ENCODE results near the gene DOK6. TPM values are rescaled to one million over a fixed set of nuclear protein-coding genes. Genes with fewer than 3 reads are reported as not detected.

DOK6 gene
- total and polyA plus RNA-seq, 8 donors = 0.15 to 1.3 (median 0.33) TPM

GRCh38 chr18:69537183-69537582 lies 136.5 kb downstream of the DOK6 start:
- no peak for TF ChIP-seq CTCF (IDR thresholded peaks at IDR 0.05)
- Histone ChIP-seq H3K9me3 (no peaks in the 10 kb centered on the region), H3K36me3 (no peaks in the 10 kb centered on the region), H3K27ac (no peak overlapping the region), H3K4me1 (no peaks in the 10 kb centered on the region), H3K4me3 (no peak overlapping the region), H3K27me3 (no peaks in the 10 kb centered on the region)
- ATAC-seq (no peak), FAIRE-seq (no peak), DNase-seq (no peak)
- 83 to 93% methylated on average over 3 of the region's 3 CpGs for WGBS, 2 donors
- intact Hi-C loops (cut with DNase I) = no loop called here

DNA sequence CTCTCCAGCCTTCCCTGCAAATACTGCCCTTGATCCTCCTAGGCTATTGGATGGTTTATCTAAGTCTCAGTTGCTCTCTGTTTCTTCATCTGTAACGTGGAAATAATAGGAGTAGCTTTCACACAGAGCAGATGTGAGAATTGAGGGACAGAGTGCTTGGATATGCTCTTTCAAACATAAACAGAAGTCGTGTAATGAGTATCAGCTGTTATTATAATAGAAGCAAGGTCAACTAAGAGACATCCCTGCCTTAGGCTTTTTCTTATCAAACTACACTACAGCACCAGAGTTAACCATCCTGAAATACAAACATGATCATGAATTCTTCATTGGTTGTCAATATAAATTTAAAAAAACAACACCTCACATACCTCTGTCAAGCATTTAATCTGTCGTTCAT lies 138.2 kb downstream of the DOK6 start:
- intact Hi-C loops (cut with DNase I) = no loop called here
- DNase-seq (no peak), FAIRE-seq (no peak), ATAC-seq (no peak)
- H3K9me3 ChIP-seq = no peaks in the 10 kb centered on the region
- H3K36me3 ChIP-seq = no peaks in the 10 kb centered on the region
- TF ChIP-seq CTCF (IDR thresholded peaks at IDR 0.05) = no peak
- no peaks in the 10 kb centered on the region for H3K27me3 ChIP-seq
- 51 to 62% methylated on average over 3 of the region's 3 CpGs for WGBS, 2 donors
- no peaks in the 10 kb centered on the region for H3K4me1 ChIP-seq
- no peak overlapping the region for H3K27ac ChIP-seq
- no peak overlapping the region for H3K4me3 ChIP-seq

- Histone ChIP-seq H3K27me3 (no peaks in the 10 kb centered on the region), H3K4me3 (no peak overlapping the region), H3K4me1 (no peaks in the 10 kb centered on the region), H3K36me3 (no peaks in the 10 kb centered on the region), H3K27ac (no peak overlapping the region), H3K9me3 (no peaks in the 10 kb centered on the region)
- intact Hi-C loops (cut with DNase I) = no loop called here
- WGBS, 2 donors = 81 to 91% methylated on average over 2 of the region's 2 CpGs
- no peak for ATAC-seq
- no peak for TF ChIP-seq CTCF (IDR thresholded peaks at IDR 0.05)
- no peak for DNase-seq
- FAIRE-seq = no peak
Measured at GRCh38 chr18:69539404-69539803, 138.7 kb downstream of the DOK6 start.

GRCh38 chr18:69556228-69556627 lies 155.5 kb downstream of the DOK6 start:
- FAIRE-seq (no peak), ATAC-seq (no peak), DNase-seq (no peak)
- no peak for TF ChIP-seq CTCF (IDR thresholded peaks at IDR 0.05)
- Histone ChIP-seq H3K36me3 (no peaks in the 10 kb centered on the region), H3K27me3 (no peaks in the 10 kb centered on the region), H3K4me3 (no peak overlapping the region), H3K4me1 (no peaks in the 10 kb centered on the region), H3K9me3 (no peaks in the 10 kb centered on the region), H3K27ac (no peak overlapping the region)
- WGBS, 2 donors = 42 to 54% methylated on average over 3 of the region's 3 CpGs
- intact Hi-C loops (cut with DNase I) = no loop called here

DNA sequence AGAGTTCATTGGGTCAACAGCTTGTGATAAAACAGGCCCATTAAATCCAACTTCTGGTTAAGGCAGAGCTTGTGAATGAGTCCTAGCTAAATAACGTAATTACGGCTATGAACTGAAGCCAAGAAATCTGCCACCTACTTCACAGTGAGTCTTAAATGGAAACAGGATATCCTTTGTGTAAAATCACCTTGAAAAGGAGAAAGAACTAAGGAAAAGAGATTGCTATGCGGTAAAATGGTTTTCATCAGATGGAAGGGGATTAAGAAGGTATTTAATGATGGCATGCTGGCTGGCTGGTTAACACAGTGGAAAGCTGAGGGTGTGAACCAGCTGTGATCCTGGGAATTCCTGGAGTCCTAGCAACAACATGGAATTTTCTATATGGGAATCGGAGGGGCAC lies 156.6 kb downstream of the DOK6 start:
- no peak for DNase-seq
- Histone ChIP-seq H3K27ac (no peak overlapping the region), H3K36me3 (no peaks in the 10 kb centered on the region), H3K27me3 (no peaks in the 10 kb centered on the region), H3K4me3 (no peak overlapping the region), H3K4me1 (no peaks in the 10 kb centered on the region), H3K9me3 (no peaks in the 10 kb centered on the region)
- WGBS, 2 donors = 53 to 54% methylated on average over 4 of the region's 4 CpGs
- intact Hi-C loops (cut with DNase I) = no loop called here
- ATAC-seq = no peak
- no peak for TF ChIP-seq CTCF (IDR thresholded peaks at IDR 0.05)
- no peak for FAIRE-seq
